IMR-90 (cell line): ENCODE results near the gene SLC16A4.

ENCODE experiments used
- BHLHE40 ChIP-seq: fragments of 150-350 bp; IDR thresholded peaks from 2 replicates; pipeline ENCODE4 v1.6.1; 2016; ENCODE audit warnings: mild to moderate bottlenecking, low read depth, low read length
- POLR2A ChIP-seq: IDR thresholded peaks from 2 replicates; pipeline ENCODE4 v1.6.1; 2012; ENCODE audit warnings: mild to moderate bottlenecking, low read depth, low read length
- RAD21 ChIP-seq: IDR thresholded peaks from 2 replicates; pipeline ENCODE4 v1.6.1; 2012; ENCODE audit warnings: low read length, improper control_type of control experiment
- RCOR1 ChIP-seq: IDR thresholded peaks from 2 replicates; pipeline ENCODE4 v1.6.1; 2012; ENCODE audit warnings: mild to moderate bottlenecking, low read length, improper control_type of control experiment; ENCODE audit not compliant: insufficient replicate concordance
- SMC3 ChIP-seq: fragments of 150-350 bp; IDR thresholded peaks from 2 replicates; pipeline ENCODE4 v1.6.1; 2016; ENCODE audit warnings: low read depth, mild to moderate bottlenecking, antibody characterized with exemption, low read length, moderate library complexity
- TF ChIP-seq, protein P1 (sequence below): conservative IDR thresholded peaks from 2 replicates; pipeline ENCODE4 v1.5.1; 2012; ENCODE audit warnings: mild to moderate bottlenecking, low read depth, low read length, improper control_type of control experiment

DNA sequence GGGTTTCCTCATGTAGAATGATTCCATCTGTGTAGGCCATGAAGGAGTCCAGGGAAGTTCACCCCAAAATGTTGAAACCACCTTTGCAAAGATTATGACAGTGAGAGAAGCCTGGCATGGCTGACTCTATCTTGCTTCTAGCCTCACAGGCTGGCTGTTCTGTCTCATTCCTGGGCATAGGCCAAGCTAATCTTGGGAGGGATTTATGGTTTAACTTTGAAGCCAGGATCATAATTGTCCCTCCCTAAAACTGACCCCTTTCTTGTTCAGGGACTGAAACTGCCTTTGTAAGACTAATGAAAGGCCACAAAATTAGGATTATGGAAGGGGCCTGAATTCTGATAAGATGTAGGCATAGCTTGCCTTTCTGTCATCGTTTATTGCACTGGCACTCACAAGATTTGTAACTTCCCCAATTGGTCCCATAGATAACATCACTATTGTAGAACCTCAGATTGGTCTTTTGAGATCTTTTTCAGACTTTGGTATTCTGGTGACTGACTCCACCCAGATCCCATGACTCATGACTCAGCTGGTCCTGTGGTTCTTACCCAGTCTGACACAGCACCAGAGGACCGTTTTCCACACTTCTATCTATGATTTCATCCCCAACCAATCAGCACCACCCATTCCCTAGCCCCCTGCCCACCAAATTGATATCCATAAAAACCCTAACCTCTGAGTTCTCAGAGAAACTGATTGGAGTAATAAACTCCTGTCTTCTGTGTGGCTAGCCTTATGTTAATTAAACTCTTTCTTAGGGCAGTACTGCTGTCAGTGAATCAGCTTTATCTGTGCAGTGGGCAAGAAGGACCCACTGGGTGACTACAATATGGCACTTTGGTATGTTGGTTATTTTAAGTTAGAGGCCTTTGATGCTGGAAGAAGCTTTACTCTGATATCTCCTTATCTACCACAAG is 30.3 kb upstream of the SLC16A4 start:
- TF ChIP-seq, protein P1, sequence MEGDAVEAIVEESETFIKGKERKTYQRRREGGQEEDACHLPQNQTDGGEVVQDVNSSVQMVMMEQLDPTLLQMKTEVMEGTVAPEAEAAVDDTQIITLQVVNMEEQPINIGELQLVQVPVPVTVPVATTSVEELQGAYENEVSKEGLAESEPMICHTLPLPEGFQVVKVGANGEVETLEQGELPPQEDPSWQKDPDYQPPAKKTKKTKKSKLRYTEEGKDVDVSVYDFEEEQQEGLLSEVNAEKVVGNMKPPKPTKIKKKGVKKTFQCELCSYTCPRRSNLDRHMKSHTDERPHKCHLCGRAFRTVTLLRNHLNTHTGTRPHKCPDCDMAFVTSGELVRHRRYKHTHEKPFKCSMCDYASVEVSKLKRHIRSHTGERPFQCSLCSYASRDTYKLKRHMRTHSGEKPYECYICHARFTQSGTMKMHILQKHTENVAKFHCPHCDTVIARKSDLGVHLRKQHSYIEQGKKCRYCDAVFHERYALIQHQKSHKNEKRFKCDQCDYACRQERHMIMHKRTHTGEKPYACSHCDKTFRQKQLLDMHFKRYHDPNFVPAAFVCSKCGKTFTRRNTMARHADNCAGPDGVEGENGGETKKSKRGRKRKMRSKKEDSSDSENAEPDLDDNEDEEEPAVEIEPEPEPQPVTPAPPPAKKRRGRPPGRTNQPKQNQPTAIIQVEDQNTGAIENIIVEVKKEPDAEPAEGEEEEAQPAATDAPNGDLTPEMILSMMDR = no peak
- no peak for TF ChIP-seq SMC3
- no peak for TF ChIP-seq POLR2A
- no peak for TF ChIP-seq RAD21
- no peak for TF ChIP-seq BHLHE40
- no peak for TF ChIP-seq RCOR1
